Frontal cortex (tissue), 1 donor: ENCODE measurements around the gene MNS1. TPM values are rescaled to one million over a fixed set of nuclear protein-coding genes. Genes with fewer than 3 reads are reported as not detected.

Source experiments
- total RNA-seq: library from RNA; depleted of rRNA; stranded (reverse); fragments of >200 nt; gene quantifications from one replicate; pipeline ENCODE4 v1.2.3, GENCODE V29; 2014

The MNS1 gene
- total RNA-seq, 1 donor from 2014 or later: 1.2 TPM

Other genes starting within 250 kb of the MNS1 start
- 17.1 TPM for gene RFX7, start 221.3 kb downstream of the MNS1 start, total RNA-seq
- gene TEX9, start 99.7 kb downstream of the MNS1 start, total RNA-seq: 27.3 TPM